ENCODE results near the gene KCNH1.
"Not testable (repeated sequence)": the region's sequence is repeated elsewhere in the genome, so short reads cannot be mapped to it uniquely, and the experiment has no call there.

The KCNH1 gene

DNA sequence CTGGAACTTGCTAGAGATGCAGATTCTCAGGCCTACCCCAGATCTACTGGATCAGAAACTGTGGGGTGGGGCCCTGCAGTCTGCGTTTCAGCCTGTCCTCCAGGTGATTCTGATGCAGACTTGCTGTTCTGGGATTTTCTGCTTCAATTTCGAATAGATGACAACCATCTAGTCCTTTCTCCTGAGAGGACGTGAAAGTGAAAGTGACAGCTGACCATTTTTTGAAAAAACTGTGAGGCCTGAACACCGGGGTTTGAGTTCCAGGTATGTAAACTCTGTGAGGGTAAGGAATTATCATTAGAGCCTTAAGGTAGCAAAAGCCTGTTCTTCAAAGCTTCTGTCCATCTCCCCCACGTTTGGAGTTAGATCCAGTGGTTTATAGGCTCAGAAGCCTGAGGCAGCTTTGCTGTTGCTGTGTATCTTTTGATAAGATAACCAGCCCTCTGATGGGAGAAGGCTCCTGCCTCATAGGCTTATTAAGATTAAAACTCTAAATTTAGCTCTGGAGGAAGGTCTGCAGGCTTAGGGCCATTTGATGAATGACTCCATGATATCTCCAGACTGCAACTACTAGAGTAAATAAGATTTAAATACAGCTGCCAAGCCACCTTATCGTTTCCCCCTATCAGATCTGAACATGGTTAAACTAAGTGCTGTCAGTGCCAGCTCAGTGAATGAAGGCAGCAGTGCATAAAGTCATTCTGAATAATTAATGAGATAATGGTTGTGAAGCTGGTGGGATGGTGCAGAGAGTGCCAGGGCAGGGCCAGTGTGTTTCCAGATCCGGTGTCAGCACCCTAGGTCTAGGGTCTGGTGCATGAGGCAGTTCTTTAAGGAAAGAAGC, 470.0 kb downstream of the KCNH1 start:
- DNase-seq, result no peak

DNA sequence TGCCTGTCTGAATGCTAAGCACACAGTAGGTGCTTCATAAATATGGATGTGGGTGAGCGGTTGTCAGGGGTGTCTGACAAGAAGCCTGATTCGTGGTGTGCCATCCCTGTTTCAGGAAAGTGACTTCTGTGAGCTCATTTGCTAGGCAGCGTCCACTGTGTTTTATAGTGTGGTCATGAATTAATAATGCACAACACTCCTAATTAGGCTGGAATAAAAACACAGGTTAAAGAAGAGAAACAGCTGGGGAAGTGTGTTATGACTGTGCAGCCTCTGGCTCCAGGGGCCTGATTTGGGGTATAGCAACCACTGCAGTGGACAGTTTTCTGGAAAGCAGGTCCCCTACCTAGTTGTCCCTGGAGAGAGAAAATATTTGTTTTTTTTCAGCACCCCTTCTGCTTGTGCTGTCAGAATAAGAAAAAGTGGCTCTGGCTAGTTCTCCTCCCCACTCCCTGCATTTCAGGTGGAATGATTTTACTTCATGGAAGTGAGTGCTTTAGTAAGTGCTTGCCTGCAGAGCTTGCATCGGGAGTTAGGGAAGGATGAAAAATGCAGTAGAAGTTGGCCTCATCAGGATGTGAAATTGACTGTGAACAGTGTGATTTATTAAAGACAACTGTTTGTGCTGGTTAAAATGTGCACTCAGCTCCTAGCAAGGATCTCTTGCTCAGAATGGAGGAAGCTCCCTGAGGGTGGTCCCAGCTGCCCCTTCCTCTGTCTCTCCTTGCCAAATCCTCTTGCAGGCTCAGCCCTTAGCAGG, 471.5 kb downstream of the KCNH1 start:
- DNase-seq, result no peak

DNA sequence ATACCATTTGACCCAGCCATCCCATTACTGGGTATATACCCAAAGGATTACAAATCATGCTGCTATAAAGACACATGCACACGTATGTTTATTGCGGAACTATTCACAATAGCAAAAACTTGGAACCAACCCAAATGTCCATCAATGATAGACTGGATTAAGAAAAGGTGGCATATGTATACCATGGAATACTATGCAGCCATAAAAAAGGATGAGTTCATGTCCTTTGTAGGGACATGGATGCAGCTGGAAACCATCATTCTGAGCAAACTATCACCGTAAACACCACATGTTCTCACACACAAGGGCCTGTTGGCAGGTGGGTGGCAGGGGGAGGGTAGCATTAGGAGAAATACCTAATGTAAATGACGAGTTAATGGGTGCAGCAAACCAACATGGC, 472.4 kb downstream of the KCNH1 start:
- not testable (repeated sequence) for DNase-seq

DNA sequence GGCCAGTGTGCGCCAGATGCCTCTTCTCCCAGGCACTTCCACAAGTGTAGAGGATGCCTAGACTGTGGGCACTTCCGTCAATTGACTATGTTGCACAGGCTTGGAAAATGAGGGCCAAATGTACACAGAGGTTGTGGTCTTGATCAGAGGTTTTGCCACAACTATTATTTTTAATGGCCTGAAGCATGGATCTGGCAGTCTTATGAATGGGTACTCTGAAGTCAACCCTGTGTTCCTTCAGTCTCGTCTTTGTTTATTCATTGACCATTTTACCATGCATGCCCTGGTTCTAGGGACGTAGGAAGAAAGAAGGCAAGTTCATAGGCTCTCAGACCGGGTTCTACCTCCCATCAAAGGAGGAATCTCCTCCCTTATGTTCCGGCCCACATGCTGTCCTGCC, 476.1 kb downstream of the KCNH1 start:
- DNase-seq, result no peak

DNA sequence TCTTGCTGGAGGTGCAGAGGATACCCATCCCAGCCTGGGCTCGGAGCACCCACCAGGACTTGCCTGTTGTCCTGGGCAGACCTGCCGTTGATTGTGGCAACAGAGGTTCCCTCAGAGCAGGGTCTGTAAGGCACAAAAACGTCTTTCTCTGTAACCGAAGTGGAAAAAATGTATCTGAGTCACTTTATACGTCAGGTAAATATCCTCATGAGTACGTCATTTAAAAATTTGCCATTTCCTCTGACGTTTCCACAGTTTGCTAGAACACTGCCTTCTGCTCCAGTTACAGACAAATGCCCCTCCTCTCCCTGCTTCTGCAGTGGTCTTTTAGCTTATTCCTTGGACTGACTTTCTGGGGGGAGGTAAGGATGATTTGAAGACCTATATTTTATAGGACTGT, 478.4 kb downstream of the KCNH1 start:
- no peak for DNase-seq

DNA sequence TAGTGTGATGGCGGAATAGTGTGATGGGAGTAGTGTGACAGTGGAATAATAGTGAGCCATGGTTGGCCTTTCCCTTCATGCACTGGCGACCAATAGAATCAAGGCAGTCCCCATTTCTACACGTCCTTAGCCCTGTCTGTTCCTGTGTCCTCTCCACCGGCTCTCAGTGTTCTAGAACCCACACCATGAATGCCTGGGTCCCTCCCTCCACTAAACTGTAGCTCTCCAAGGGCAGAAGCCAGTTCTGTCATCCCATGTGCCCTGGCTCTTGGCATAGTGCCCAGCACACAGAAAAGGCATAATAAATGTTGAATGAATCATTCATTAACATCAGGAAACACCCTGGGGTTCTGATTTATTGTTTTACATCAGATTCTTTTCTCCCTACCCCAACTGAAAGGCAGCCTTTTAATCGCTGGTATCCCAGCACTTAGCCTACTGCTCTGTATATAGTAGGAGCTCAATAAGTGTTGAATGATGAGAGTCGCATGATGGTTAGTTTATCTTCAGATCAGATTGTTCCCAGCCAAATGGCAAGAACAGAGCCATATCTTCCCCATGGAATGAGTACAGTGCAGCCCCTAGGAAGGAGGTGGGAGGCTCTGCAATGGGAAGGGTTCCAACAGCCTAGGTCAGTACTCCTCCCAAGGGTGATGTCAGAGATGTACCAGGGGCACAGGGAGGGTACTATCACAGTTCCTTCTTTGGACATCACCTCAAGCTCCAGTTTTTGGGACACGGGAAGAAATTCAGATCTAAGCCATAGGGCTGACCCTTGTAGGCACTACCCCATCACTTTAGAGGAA, 479.6 kb downstream of the KCNH1 start:
- no peak for DNase-seq

DNA sequence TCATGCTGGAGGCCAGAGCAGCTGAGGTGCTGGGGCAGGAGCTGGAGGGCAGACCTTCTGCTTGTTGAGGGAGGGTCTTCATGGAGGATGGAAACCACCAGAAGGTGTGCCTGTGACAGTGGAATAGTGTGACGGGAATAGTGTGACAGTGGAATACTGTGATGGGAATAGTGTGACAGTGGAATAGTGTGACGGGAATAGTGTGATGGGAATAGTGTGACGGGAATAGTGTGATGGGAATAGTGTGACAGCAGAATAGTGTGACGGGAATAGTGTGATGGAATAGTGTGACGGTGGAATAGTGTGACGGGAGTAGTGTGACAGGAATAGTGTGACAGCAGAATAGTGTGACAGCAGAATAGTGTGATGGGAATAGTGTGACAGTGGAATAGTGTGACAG, 480.2 kb downstream of the KCNH1 start:
- no peak for DNase-seq

DNA sequence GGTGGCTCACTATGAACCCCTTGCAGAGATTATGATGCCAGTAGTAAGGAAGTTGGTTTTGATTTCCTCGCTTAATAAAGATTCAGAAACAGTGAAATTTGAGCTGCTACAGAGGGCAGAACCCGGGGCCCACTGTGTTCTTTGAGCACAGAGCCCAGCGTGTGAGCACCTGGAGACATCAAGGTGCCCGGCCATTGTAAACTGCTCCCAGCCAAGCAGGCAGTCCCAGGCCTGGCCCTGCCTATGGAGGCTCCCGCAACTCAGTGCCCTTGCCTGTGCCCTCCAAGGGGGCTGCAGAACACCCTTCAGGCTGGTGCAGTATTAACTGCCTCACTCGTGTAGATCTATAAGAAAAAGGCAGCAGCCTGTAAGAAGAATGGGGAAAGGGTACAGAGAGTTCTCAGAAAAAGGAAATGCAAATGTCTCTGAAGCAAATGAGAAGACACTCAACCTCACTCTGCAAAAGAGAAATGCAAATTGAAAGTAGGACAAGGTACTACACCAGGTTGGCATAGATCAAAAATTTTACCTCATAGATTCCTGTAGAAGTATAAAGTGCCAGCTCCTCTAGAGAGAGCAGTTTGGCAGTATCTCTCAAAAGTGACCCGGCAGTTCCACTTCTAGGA, 481.5 kb downstream of the KCNH1 start:
- DNase-seq, result no peak

DNA sequence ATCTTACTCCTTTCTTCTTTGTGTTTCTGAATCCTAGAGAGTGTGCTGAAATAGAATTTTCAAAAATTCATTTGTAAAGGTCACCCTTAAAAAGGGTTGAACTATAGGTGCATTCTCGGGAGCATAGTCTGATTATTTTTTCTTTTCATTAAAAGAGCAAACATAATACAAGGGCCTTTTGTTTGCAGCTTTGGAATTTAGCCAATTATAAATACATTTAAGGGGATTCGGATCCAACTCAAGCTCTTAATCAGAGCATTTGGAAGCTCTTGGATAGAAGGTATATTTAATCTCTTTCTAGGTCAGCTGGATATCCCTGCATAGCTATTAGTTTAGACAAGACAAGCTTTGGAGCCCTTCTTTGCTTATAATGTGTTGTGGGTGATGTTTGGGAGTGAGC, 483.5 kb downstream of the KCNH1 start:
- DNase-seq, result no peak

DNA sequence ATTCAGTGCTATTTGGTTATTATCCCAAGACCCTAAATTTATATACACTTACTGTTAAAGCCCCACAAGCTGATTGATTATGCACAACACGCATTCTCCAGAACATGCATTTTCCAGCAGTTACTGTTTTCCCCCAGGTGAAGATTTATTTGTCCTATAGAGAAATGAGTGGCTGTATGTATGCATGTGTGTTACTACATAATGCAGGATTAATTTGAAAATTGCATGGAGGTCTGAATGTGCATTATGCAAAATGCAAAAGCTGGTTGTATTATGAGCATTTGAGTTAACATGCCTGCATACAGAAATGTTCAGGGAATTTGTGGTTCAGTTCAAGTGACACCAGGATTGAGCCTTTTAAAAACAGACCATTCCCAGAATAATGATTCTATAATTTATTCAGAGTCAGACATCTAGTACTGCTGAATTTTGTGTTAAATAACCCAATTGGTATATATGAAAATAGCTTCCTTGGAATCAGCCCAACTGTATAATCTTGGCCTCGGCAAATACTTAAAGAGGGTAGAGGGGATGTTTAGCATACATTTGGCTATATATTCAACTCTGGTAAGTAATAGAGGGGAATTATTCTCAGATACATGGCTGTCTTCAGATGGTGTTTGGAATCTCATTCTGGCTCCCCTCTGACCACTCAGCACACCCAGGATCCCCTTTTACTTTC, 485.2 kb downstream of the KCNH1 start:
- no peak for DNase-seq

DNA sequence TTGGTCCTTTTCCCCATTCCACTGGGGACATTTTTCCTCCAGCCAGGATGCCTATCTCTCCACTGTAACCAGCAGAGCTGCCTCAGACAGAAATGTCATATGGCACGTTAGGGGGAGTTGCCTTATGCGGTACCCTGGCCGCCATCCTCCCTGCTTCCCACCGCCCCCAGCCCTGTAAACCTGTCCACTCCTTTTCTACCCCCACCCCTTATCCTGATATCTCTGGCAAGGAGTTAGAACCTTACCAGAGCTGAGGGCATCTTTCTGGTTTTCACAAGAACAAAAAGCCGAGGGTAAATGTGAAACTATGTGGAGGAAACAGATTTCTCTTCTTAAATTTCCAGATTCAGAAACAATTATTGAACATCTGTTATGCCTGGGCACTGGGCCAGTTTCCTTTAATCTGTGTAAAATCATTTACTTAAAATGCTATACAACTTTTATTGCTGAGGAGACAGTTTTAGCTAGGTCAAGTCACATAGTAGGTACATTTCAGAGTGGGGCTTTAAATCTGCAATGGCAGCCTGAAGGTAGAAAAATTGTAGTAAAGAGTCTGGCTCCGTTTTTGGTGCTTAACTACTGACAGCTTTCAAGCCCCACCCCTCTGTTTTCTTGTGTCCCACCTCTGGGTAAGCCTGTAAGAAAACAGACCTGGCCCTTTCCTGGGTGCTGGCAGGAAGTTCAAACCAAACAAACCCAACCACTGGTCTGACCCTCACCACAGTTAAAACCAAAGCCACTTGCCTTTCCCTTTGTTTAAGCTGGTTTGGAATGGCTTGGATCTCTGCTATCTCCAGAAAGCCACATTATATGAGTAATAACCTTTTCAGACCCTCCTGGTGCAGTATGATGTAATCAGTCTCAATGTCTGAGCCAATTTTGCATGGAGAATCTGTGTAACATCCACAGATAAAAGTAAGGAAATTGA, 486.3 kb downstream of the KCNH1 start:
- DNase-seq, result no peak

DNA sequence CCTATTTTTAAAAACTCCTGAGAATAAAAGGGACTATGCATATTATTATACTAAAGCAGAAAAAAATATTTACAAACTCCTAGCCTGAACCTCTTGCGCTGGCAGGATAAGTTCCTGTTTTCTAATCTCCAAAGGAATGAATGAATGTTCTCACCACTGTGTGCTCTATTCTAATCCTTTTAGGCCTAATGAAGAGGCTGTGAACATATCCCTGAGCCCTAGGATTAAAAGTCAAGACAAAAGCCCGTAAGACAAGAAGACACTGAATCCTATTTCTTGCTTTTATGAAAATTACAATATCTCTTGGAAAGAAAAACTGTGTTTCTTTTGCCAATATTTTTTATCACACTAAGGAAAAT, 487.7 kb downstream of the KCNH1 start:
- DNase-seq, result no peak

DNA sequence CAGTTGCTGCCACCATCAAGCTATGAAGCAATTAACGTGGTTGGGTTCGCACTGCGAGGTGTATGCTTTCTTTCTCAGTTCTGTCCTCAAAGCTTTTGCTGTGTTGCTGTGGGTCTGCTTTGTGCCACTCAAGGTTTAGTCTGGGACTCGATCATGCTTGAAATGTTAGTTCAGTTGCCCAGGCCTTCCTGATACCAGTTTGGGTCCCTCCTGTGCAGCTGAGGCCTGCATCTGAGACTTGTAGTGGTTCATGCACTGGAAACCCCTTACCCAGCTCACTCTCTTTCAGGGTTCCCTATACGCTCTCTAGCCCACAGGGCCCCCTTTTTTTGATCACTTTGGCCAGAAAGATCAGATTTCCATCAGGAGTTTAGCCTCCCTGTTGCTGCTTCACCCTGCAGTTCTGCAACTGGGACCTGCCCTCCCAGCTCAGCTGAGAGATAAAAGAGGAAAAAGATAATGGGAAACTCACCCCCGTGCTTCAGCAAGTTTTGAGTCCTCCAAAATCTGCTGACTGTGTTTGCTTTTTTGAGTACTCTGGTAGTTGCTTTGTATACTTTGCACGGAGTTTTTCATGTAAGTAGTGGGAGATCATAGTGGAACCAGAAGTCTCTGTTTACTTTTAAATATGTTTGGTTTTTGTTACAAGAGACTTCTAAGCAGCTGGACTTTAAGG, 488.2 kb downstream of the KCNH1 start:
- DNase-seq, result no peak

DNA sequence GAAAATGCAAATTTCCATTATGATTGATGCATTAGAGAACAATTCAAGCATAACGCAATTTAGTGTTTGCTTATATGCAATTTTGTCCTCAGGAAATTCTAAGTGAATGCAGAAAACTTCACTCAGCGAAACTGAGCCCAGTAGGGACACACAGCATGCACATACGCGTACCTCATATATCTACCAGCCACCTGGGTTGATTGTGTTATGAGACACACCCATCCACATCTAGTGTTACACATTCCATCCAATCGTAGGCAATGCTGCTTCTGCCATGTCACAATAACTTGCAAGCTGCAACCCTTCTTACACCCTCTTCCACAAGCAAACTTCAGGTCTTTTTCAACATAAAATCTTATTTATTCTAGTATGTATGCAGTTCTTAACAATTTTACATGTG, 492.4 kb downstream of the KCNH1 start:
- no peak for DNase-seq

DNA sequence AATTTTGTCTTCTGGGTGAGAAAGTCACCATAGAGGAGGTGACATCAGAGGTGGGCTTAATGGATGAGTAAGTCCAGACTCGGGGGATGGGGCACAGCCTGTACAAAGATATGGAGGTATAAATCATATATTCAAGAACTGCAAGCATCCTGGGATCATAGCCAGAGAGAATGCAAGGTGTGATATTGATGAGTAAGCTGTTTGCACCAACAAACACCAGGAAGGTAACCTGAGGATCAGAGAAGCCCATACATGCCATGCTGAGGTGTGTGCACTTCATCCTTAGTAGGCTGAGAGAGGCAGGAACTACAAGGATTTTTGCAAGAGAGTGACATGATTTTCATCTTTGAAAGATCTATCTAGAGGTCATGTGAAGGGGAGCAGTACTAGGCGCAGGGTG, 498.8 kb downstream of the KCNH1 start:
- no peak for DNase-seq

DNA sequence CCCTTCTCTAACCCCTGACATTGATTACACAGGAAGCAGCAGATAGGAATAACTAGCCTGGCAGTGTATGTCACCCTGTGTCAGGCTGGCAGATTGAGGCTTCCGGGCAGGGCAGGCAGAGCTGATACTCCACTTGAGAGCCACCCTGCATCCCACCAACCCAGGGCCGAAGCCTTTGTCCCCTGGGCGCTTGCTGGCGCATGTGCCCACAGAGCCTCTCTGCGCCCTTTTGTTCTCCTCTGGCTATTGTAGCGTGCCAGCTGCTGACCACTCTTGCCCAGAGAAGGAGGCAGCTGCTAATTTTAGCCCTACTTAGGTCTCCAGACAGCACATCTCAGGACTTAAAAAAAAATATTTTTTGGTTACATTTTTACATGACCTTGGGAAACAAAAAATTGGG, 500.3 kb downstream of the KCNH1 start:
- no peak for DNase-seq

DNA sequence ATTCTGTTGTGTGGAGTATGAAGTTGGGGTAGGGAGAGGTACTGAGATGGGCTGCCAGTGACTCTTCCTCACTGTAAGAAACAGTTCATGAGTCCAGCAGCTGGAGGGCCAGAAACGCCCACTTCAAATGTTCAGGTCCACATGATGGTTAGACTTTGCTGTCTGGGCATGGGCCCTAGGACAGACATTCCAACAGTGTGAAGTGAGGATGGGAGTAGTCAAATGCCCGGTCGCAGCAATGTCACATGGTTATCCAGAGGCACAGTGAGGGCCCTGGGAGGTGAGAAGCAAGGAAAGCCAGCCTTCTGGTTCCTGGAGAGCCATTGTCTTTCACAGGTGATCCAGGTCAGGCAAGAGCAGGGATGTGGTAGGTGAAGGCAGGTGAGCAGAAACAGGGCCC, 500.8 kb downstream of the KCNH1 start:
- DNase-seq, result no peak

DNA sequence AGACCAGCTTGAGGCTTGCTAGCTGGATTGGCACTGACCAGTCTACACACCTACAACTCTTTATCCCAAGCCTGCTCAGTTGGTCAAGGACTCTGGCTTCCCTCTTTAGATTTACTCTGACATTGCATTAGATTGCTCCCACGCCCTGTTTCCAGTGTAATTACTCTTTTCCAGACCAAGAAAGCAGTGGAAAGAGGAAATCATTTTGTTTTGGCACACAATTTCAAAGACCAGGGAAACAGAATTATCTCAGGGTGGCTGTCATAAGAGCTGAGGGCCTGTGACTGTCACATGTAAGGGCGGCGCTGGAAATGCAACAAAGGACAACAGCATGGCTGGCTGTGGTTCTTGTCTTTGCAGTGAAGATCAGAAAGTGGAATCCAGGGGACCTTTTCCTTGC, 502.5 kb downstream of the KCNH1 start:
- no peak for DNase-seq

DNA sequence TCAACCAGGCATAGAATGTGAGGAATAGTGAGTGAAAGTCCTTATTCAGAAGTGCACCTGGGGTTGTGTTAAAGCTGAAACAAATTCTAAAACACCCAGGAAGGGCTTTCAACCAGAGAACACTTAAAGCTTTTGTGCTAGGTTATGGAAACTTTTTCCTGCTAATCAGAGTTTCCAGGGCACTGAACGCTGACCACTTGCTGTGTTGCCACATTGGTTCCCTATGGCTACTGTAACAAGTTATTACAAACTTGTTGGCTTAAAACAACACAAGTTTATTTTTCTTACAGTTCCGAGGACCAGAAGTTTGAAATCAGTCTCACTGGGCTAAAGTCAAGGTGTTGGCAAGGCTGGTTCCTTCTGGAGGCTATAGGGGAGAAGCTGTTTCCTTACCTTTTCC, 504.7 kb downstream of the KCNH1 start:
- DNase-seq, result no peak

DNA sequence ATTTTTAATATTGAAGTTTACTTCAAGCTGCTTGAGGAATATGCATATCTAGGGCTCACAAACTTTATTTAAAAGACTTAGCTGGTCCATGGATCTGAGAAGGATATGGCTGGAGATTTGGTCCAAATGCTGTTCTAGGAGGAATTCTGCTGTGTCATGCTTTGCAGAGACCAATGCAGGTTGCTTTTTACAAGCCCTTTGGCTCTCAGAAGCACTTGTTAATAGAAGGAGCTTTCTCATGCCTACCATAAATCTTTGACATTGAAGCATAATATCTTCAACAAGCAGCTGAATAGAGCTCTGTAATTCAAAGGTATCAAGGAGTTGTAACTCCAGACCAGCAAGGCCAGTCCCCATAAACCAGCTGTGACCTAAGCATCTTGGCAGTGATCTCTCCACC, 506.2 kb downstream of the KCNH1 start:
- DNase-seq, result no peak
